HG02571 (cell line): Measurements from ENCODE around the gene ELF2.
"Not testable (repeated sequence)": the region's sequence is repeated elsewhere in the genome, so short reads cannot be mapped to it uniquely, and the experiment has no call there.

Experiments used
- ATAC-seq: cut with Tn5 transposase; IDR thresholded peaks from one replicate; pipeline ENCODE4 v1.9.1; 2021; ENCODE audit warnings: mild to moderate bottlenecking, moderate library complexity; ENCODE audit not compliant: unreplicated experiment

The ELF2 gene

DNA sequence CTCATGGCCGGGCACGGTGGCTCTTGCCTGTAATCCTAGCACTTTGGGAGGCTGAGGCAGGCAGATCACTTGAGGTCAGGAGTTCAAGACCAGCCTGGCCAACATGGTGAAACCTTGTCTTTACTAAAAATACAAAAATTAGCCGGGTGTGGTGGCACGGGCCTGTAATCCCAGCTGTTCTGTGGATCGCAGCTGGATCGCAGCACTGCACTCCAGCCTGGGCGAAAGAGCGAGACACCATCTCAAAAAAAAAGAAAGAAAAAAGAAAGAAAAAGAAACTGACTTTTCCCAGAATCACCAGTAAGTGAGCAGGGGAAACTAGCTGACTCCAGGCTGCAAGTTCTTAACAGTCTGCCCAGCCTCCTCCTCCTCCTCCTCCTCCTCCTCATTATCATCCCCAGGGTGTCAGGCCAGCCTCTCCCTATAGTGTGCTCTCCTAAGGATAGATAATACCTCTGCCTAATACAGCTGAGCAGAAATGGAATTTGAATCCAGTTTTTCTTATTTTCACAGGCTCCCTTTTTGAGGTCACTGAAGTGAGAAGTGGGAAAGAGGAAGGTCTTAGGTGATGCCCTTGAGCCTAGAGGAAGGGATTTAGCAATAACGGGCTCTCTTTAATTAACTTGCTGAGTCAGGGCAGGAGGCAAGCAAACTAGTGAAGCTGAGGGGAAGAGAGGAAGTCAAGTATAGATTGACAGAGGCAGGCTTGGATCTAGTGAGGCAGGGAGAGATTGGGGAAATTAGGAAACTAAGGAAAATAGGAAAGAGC lies 11.8 kb upstream of the ELF2 start:
- ATAC-seq: no peak

DNA sequence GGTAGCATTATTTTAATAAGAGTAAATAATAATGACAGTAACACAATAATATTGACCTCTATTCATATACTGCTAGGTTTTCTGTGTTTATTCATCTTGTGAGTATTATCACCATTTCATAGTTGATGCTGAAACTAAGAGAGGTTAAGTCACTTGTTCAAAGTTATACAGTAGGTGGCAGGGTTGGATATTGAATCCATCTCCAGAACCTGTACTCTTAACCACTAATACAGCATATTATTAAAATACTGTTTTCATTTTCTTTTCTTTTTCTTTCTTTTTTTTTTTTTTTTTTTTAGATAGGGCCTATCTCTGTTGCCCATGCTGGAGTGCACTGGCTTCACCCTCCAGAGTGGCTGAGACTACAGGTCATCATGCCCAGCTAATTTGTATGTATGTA lies 7.1 kb upstream of the ELF2 start:
- no peak for ATAC-seq

DNA sequence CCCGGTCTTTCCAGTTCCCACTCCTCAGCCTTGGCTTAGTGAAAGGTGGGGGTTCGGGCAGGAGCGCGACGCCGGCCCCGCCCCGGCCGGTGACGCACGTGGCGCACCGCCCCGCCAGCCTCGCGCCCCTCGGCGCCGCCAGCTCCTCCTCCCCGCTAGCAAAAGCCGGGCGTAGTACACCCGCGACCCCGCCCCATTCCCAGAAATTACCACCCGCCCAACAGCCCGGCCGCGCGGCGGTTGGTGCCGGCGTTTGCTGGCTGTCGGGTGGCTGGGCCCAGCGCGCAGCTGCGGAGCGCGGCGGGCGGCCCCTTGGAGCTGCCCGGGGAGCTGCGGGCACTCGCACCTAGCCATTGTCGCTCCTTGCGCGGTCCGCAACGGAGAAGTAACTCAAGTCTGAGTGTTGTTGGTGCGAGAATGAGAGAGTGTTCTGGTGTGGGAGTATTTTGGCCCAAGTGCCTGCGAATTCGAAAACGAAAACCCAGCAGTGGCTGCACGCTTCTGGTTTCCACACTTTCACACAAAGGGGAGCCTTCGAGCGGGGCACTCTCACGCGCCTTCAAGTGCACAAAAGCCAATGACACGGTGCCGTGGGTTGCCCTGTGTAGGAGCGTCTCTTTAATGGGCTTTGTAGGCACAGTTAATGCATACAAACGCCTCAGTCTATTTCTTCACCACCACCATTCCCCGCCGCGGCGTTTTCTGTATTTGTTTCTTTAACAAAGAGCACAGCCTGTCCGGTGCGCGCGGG lies 1.0 kb upstream of the ELF2 start:
- peak; percentile 64 for ATAC-seq

DNA sequence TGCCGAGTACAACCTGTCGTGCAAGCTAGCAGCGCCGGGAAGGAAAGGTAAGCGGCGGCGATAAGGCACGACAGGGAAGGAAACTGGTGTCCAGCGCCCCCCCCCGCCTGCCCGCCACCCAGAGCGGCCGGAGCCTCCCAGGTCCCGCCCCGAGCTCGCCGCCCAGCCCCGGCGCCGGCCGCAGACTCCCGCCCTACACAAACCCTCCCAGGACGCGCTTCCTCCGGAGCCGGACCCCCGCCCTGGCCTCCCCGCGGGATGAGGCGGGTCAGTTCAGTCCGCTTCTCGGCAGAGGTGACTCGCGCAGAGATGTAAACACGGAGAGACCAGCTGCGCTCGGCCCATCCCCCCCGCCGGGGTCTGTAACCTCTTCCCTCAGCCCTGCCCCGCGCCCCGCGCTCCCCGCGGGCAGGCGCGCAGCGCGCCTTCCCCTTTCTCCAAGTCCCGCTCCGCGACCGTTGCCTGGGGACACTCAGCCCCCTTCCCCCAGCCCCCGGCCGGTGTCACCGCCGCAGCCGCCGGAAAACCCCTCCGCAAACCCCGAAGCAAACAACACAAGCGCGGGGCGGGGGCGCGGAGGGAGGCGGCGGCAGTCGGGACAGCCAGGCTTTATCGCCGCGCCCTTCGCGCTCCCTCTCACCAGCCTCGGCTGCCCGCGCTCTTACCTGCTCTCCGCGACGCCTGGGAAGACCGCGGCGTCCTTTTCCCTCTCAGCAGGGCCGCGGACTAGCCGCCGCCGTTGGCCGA lies 543 bp downstream of the ELF2 start:
- peak; percentile 20 for ATAC-seq

DNA sequence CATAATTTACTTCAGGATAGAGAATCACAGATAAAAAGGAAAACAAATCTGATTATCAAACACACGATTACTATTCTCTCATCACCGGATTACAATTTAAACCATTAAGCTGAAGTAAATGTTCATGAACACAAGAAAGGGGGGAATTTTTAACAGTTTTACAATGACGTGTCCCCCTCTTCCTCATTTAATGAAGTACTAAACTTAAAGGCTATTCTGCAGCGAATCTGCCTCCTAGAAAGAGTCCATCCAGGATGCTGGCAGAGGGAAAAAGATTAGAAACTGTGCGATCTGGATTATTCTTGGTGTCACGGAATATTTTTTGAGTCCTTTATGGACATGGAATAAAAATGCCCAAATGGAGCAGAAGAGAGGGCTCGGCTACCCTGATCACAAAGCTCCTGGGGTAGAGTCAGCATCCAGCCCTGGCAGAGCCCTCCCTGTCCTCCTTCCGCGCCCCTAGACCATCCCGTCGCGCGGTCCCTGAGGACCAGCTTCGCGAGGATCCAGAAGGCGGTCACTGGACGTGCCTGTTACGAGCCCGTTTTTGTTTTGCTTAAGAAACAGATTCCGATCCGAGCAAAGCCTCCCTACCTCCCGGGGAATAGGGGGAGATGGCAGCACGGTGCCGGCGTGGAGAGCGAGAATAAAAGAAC lies 1.2 kb downstream of the ELF2 start:
- ATAC-seq: no peak

DNA sequence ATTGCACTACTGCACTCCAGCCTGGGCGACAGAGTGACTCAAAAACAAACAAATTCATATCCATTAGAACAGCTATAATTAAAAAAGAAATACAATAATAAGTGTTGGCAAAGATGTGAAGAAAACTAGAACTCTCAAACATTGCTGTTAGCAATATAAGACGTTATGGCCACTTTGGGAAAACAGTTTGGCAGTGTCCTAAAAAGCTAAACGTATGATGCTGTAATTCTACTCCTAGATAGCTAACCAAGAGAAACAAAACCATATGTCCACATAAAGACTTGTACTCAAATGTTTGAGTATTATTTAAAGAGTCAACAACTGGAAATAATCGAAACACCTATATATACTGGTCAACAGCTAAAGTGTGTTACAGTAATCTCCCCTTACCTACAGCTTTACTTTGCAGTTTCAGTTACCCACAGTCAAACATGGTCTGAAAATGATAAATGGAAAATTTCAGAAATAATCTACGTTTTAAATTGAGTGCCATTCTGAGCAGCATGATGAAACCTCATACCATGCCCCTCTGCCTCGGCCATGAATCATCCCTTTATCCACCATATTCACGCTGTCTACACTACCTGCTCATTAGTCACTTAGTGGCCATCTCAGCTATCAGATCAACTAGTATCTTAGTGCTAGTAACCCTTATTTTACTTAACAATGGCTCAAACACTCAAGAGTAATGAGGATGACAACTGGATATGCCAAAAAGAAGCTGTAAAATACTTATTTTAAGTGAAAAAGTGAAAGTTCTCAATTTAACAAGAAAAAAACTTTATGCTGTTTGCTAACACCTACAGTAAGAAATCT lies 4.9 kb downstream of the ELF2 start:
- ATAC-seq: no peak

DNA sequence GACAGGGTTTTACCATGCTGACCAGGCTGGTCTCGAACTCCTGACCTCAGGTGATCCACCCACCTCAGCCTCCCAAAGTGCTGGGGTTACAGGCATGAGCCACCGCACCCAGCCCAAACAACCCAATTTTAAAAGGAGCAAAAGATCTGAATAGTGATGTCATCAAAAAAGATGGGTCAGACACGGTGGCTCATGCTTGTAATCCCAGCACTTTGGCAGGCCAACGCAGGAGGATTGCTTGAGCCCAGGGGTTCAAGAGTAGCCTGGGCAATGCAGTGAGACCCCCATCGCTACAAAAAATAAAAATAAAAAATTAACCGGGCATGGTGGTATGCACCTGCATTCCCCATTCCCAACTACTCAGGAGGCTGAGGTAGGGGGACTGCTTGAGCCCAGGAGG lies 6.1 kb downstream of the ELF2 start:
- no peak for ATAC-seq

DNA sequence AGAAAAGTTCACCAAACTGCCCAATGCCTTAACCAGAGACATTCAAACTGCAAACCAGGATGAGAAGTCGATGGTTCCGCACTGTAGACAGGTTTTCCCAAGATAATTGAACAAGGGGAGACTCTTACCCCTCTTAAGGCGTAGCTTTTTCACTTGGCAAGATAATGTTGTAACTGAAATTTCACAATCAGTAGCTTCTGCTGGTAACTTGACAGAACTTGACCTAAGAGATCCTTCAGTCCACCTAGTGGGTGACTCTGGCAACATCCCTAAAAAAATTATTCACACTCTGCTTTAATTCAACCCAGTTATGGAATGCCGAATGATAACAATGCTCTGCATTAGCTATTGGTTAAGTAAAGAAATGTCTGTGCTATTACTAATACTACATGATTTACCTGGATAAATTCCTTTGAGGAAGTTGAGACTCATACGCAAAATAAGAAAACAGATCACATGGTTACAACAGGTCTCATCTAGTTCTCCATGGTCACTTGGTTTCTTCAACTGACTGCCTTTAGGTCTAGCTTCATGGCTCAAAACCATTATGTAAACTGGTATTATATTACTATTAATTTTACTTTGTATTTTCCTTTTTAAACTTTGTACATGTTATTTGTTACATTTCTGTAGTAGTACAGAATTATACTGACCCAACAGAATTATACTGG lies 9.1 kb downstream of the ELF2 start:
- no peak for ATAC-seq

DNA sequence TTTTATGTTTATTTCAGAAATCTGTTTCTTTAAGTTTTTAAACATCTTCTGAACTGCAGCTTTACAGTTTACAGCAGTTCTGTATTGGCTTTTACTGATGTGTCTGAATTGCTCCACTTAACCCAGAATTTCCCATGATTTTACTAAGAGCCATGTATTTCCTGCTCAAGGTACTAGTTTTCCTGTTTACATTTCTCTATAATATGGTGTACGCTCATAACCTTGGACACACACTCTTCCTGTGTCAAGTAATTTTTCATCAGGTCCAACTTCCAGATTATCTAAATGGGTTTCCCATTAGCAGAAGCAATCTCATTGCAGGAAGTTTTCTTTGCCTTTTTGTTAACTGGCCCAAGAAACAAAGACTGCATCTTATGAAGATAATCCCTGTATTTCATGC lies 12.3 kb downstream of the ELF2 start:
- no peak for ATAC-seq

DNA sequence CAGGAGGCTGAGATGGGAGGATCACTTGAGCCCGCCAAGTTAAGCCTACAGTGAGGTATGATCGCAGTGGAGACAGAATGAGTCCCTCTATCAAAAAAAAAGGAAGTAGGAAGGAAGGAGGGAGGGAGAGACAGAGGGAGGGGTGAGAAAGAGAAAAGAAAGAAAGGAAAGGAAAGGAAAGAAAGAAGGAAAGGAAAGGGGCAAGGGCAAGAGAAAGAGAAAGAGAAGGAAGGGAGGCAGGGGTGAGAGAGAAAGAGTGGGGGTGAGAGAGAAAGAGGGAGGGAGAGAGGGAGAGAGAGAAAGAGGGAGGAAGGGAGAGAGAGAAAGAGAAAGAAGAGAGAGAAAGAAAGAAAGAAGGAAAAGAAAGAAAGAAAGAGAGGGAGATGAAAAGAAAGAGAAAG lies 13.2 kb downstream of the ELF2 start:
- ATAC-seq: no peak

DNA sequence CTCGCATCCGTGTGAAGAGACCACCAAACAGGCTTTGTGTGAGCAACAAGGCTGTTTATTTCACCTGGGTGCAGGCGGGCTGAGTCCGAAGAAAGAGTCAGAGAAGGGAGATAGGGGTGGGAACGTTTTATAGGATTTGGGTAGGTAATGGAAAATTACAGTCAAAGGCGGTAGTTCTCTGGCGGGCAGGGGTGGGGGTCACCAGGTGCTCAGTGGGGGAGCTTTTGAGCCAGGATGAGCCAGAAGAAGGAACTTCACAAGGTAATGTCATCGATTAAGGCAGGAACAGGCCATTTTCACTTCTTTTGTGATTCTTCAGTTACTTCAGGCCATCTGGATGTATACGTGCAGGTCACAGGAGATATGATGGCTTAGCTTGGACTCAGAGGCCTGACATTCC lies 19.0 kb downstream of the ELF2 start:
- not testable (repeated sequence) for ATAC-seq

DNA sequence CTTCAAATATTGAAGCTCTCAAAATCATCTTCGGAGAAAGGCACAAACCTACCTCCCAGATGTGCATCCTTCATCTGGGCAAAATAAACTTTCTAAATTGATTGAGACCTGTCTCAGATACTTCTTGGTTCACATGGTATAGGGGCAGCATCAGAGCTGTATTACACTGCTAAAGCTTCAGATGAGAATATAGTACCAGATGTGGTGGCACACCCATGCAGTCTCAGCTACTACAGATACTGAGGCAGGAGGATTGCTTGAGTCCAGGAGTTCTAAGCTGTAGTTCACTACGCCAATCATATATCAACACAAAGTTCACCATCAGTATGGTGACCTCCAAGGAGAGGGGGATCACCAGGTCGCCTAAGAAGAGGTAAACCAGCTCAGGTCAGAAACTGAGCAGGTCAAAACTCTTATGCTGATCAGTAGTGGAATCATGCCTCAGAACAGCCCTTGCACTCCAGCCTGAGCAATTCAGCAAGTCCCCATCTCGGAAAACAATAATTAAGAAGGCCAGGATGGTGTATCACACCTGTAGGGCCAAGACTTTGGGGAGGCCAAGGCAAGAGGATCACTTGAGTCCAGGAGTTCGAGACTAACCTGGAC lies 22.0 kb downstream of the ELF2 start:
- ATAC-seq: no peak

DNA sequence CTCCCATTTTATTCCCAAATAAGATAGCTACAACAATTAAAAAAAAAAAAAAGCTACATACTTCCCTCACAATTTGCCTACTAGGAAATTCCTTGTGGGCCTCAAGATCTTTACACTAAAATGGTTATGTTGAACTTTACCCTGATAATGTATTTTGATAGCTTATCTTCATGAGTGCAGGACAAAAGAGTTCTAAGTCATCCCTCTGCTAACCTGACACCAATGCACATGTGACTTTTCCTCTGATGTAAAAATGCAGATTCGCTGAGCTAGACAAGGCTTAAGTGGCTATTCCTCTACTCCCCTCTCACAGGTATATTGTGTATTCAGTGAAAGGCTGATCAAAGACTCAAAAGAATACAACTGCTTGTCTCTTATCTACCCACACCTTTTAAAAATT lies 22.5 kb downstream of the ELF2 start:
- ATAC-seq: no peak

DNA sequence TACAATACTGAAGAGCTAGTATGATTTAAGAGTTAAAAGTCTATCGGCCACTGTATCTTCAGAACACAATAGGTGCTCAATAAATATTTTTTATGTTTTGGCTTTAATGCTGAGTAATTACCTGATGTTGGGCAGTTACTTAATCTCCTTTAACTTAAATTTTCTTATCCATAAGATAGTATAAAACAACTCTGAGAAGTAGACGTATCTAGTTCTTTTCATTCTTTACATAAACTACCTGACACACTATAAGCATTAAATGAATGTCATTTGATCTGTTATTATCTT lies 22.9 kb downstream of the ELF2 start:
- ATAC-seq: no peak

DNA sequence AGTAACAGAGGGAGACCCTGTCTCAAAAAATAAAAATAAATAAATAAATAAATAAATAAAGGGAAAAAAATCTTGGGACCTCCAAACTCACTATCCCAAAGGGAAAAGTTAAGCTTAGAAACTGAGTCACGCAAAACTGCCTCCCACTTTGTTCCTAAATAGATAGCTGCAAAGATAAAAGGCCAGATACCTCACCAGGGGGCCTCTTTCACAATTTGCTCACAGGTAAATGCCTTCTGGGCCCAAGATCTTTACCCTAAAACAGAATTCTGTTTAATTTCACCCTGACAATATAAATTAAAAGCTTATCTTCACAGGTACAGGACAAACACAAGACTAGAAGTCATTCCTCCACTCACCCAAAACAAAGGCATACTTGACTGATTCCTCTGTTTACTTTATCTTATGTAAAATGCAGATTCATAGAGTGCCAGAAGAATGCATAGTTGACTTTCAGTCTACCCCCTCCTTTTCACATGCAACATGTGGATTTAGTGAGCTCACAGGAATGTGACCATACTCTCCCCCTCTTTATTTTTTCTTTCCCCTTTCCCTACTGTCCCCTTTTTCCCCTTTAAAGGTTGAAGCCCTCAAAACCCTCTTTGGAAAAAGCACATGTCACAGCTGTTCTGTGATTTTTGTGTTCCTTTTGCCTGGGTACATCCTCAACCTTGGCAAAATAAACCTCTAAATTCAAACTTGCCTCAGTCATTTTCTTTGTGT lies 23.4 kb downstream of the ELF2 start:
- ATAC-seq: no peak

DNA sequence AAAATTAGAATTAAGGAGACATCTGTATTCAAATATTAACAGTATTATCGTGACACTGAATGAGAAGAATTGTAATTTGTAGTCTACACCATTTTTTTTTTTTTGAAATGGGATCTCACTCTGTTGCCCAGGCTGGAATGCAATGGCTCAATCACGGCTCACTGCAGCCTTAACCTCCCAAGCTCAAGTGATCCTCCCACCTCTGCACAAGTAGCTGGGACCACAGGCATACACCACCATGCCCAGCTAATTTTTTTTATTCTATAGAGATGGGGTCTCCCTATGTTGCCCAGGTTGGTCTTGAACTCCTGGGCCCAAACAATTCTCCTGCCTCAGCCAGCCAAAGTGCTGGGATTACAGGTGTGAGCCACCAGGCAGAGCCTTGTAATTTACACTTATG lies 24.8 kb downstream of the ELF2 start:
- ATAC-seq: no peak

DNA sequence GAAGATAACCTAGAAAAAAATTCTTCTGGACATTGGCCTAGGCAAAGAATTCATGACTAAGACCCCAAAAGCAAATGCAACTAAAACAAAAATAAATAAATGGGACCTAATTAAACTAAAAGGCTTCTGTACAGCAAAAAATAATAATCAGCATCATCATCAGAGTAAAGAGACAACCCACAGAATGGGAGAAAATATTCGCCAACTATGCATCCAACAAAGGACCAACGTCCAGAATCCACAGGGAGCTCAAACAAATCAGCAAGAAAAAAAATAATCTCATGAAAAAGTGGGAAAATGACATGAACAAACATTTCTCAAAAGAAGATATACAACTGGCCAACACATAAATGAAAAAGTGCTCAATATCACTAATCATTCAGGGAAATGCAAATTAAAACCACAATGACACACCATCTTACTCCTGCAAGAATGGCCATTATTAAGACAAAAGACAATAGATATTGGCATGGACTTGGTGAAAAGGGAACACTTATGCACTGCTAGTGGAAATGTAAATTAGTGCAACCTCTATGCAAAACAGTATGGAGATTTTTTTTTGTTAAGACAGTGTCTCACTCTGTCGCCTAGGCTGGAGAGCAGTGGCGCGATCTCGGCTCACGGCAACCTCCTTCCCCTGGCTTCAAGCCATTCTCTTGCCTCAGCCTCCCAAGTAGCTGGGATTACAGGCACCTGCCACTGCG lies 29.9 kb downstream of the ELF2 start:
- ATAC-seq: no peak

DNA sequence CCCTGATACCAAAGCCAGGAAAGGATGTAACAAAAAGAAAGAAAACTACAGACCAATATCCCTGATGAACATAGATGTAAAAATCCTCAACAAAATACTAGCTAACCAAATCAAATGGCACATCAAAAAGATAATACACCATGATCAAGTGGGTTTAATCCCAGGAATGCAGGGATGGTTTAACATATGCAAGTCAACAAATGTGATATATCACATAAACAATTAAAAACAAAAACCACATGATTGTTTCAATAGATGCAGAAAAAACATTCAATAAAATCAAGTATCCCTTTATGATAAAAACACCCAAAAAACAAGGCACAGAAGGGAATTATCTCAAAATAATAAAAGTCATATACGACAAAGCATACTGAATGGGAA lies 31.5 kb downstream of the ELF2 start:
- no peak for ATAC-seq
